NCI-H2227 (cell line): ENCODE results near the gene ARMCX6.
"Not testable (repeated sequence)": the region's sequence is repeated elsewhere in the genome, so short reads cannot be mapped to it uniquely, and the experiment has no call there.

Experiments used
- DNase-seq: peaks from one replicate; lab custom pipeline; 2025; ENCODE audit not compliant: unreplicated experiment; lab: John Stamatoyannopoulos, UW

The ARMCX6 gene

DNA sequence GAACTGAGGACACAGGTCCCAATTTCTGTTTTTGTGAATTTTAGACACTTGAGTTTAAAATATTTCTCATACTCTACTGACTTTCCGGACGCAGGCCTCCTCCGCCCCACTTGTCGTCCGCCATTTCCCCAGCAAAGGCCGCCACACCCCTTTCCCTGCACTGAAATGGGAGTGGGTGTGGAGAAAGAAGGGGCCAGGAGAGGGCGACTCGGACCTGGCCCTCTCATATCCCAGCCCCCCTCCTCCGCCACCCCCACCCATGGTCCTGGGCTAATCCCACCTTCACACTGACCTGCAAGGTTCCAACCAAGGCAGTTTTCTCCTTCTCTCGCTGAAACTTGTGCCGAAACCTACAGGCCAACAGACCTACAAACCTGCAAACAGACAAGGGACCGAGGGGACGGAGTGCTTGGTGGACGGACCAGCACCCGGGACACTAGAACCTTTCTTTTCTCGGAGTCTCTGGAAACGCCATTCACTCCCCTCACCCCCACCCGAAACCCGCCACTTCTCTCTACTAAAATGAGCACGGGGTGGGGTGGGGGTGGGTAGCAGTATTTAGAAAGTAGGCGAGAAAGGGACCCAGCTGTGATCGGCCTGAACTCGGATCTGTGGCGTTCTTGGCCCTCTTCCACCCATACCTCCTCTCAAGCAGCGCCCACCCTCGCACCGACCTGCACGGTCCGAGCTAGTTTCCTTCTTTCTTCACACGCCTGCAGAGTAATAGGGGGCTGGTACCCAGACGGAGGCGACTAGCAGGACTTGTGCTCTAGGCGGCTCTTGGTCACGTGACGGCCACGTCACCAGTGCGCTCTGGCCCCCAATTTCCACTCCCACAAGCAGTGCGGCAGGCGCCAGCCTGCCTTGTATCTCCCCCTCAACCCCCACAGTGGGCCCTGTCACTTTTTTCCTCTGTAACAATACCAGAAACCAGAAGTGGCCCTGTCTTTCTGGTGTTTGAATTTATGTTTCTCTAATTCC, at the start of gene ARMCX6:
Gene ARMCX6, minus strand, starts transcription at position 790 of the 981 bp plus-strand sequence. CDS start 1,380 bp downstream, outside the sequence.
- peak; percentile 93 for DNase-seq

DNA sequence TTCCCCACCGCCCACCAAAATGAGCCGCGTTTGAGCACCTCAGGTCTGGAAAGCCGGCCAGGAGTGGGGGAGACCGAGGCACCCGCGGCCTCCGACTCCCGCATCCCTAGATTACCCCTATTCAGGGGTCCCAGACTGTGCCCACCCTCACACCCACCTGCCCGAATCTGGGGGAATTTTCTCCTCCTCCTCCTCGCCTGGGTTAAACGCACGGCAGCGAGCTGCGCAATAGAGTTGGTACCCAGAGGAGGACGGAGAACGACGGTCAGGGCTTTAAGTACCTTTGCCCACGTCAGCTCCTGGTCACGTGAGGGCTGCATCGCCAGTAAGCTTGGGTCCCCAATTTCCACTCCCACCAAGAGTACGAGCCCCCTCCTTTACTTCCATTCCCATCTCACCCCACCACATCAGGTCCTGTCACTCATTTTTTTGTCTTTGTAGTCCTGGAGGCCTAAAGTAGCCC, 41.8 kb upstream of the ARMCX6 start, which contains the start of gene ARMCX2:
Gene ARMCX2, minus strand, starts transcription at position 250 of the 463 bp plus-strand sequence. CDS start 2,262 bp downstream, outside the sequence.
- peak; percentile 89 for DNase-seq

DNA sequence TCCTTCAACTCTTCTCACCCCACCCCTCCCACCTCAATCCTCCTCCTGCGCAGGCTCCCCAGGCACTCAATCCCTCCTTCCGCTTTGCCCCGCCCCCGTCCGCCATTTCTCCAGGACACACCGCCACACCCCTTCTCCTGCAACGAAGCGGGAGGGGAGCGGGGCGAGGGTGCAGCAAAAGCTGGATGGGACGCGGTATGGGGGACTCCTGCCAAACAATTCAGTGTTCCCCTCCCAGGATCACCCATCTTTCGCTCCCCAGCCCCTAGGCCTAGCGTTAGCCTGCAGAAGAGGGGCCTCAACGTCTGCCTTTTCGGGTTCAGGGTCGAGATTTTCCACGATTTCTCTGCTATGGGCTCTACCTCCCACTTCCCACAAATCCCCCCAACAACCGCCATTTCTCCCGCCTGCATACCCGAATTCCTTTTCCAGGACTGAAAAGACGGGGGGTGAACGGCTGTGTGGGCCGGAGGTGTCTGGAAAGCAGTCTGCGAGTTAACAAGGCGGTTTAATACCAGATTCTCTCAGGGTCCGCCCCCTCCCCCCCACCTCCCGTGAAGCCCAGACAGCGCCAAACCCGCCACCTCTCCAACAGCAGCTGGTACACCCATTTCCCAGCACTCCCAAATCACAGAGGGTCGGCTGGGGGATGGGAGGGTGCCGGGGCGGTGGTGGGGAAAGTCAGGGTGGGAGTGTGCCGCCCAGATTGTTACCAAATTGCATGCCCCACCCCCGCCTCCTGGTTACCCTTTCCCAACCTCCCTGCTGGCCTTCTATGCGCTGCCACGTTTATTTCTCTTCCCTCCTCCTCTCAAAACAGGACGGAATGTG, 41.1 kb upstream of the ARMCX6 start:
- peak; percentile 86 for DNase-seq

DNA sequence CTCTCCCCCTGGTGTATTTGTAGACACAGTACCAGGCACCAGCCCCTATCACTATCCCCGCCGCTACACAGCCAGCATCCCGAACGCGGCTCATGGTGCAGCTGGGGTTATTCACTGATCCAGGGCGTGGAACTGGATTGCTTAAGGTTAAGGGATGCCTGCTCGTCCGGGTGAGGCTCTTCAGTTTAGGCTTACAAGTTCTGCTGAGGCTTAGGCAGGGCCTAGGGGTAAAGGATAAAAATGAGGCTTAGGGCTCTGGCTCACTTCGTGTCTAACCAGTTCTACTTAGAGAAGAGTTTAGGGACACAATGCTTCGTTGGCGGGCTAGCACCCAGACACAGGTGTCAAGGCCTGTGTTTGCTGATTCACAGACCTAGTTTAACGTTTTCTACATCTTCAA, 39.7 kb upstream of the ARMCX6 start:
- DNase-seq: no peak

DNA sequence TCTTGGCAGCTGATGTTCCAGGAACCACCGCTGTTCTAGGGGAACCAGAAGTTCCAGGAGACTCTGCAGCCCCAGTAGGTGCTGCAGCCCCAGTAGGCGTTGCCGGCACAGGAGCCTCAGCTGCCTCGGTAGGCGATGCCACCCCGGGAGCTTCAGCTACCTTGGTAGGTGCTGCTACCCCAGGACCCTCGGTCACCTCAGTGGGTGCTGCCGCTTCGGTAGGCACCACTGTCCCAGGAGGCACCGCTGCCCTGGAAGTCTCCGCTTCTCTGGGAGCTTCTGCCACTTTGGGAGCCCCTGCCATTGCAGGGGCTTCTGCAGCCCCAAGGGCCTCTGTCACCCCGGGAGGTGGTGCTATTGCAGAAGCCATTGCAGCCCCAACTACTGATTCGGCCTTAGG, 39.0 kb upstream of the ARMCX6 start:
- no peak for DNase-seq

DNA sequence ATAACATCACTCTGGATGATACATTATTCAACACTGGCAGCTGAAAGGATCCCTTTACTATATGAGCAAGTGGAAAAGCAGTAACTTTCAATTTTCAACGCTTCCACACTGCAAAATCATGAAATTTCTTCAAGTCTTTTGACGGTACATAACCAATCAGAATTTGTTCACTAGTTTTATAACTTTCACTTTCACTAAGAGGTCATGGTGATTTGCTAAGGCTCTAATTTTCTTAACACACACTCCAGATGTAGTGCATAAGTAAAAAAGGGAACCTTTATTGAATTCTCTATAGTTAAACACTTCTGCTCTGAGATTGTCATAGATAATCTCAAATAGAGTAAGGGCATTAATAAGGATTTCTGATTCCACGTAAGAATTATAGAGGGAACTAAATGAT, 37.7 kb upstream of the ARMCX6 start:
- DNase-seq: no peak

DNA sequence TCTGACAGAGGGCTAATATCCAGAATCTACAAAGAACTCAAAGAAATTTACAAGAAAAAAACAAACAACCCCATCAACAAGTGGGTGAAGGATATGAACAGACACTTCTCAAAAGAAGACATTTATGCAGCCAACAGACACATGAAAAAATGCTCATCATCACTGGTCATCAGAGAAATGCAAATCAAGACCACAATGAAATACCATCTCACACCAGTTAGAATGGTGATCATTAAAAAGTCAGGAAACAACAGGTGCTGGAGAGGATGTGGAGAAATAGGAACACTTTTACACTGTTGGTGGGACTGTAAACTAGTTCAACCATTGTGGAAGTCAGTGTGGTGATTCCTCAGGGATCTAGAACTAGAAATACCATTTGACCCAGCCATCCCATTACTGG, 29.9 kb upstream of the ARMCX6 start:
- DNase-seq: not testable (repeated sequence)

DNA sequence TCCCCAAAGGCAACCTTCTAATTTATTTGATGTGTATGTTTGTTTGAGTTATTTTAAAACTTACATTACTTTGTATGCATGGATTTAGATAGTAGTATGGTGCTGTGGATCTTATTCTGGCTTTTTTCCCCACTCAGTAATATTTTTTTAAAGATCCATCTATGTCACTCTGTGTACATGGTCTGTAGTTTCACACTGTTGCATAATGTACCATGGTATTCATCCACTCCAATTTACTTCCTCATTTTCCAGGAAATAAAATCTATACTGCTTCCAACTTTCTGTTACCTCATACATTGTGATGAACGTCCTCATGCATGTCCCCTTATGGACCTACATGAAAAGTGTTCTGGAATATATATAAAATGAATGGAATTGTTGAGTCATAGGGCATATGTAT, 24.3 kb upstream of the ARMCX6 start:
- DNase-seq: no peak

DNA sequence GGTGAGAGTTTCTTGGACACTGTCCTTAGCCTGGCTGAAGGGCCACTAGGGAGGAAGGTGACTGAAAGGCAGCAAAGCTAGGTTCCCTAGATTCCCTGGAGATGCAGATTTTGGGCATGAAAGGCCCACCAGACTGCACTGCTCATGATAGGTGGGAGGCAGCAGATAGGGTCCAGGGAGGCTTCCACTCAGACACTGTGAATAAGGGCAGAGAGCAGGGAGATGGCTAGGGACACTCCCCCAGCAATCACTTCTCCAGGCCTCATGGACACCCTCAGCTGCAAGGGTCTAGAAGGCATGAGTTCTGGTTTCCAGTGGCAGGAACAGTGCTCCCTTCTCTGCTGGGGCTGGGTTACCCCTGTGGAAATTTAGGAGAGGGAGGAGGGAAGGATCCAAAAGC, 21.8 kb upstream of the ARMCX6 start:
- DNase-seq: no peak

DNA sequence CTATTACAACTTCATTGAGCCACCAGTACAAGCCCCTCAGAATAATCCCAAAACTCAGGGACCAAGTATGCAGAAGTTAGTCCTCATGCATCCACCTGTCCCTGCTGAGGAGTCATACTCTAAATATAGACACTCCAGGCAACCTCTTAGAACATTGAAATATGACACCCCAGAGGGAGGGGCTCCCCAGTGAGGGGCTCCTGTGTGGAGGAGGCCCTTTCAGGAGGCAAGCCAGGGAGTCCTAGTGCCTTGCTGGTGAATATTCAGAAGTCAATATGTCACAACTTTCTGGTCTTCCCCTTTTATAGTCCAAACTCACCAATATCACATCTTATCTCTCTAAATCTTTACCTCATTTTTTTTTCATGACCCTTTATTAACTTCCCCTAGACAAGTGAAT, 1.6 kb upstream of the ARMCX6 start:
- peak; percentile 48 for DNase-seq

DNA sequence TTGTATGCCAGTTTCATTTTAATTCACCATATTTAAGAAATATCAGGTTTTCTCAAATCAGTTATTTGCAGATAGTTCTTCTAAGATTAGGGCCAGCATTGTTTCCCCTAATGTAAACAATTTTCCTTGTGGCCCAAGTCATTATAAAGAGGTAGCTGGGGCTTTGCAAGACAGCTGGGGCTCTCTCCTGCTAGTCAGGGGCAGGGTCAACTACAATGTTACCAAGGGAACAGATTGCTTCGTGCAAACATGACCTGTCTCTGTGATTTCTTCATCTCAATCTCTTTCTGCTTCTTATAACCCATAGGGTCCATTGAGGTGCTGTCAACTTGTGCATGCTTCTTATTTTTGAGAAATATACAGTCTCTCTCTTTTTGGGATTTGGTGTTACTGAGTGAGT, 12.1 kb downstream of the ARMCX6 start:
- peak; percentile 85 for DNase-seq

DNA sequence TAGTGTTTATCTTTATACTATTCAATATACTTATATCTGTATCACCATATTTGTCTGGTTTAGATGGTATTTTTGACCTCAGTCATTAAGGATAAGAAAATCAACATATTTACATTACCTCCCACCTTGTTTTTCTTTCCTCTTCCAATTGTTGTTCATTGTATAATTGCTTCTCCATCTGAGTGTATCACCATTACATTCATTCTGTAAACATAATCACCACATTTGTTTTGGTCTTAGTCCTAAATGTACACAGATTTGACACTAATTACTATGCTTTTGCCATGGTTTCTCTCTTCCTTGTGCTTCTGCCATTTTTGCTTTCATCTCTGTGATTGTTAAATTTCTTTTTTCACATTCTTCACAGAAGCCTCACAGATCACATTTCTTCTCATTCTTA, 12.7 kb downstream of the ARMCX6 start:
- DNase-seq: no peak

DNA sequence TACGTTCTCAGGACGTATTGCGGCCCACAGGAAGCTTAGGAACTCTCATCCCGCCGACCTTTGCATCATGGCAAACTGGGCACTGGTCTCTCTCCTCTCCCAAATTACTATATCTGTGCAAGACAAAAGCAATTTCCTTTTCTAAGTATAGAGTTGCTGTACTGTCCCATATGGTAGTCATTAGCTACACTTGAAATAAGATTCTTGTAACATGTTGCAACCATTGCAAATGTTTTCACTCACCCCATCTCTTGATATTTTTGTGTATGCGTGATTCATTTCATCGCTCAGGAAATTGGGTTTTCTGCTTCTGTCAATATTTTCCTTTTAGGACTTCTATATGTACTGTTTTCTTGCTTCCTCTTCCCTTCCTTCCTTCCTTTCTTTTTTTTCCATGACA, 15.7 kb downstream of the ARMCX6 start:
- no peak for DNase-seq

DNA sequence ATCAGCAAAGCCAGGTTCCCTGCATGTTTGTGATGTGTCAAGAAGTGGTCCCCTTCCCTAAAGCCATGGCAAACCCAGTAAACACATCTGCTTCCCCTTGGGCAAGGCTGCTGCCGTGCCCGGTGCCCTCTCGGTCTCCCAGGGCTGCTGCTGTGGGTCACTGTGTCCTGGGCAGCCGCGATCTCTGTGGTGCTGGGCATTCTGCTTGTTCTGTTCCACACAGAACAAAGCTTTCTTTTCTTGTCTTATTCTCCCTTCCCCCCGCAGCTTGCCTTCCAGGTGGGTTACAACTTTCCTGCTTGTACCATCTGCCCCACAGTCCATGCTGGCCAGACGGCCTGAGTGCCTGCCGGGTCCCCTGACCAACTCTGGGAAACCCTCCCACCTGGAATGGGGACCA, 18.2 kb downstream of the ARMCX6 start:
- not testable (repeated sequence) for DNase-seq

DNA sequence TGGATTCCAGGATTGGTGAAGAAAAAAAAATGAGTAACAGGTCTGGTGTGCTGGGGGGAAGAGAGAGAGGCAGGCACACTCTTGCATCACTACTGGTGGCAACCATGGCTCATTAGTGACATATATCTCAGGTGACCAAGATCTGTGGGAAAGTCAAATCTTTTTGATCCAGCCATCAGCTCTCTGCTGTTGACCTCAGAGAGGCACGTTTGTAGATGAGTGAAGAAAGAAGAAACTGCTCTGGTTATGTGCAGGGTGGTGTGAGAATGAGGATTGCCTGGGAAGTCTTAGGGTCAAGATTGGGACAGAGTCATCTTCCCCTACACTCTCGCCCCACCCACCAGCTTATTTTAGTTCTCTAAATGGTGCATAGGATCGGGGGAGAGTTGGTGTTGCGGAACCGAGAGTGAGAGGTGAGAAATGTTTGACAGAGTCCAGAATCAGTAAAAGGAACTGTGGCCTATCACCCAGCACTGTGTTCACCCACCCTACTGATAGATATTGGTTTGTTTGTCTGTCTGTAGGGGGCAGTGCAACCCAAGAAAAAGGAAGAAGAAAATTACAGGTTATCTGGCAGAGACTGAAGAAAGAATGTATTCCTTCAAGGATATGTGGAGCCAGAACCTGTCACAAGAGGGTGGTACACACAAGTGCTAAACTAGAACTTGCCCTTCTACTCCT, 21.9 kb downstream of the ARMCX6 start:
- DNase-seq: peak; percentile 84
